K562 (cell line): Measurements from ENCODE around the gene BAD. TPM values are rescaled to one million over a fixed set of nuclear protein-coding genes. Genes with fewer than 3 reads are reported as not detected.
A peak's percentile ranks its signal among the peaks of the same experiment; 100 is the strongest.

Experiments
- ATAC-seq: fragments of 200-7000 bp; cut with Tn5 transposase; 3 replicates; pipeline ENCODE4 v1.9.1; 2020; ENCODE audit warnings: moderate library complexity
- BruUV-seq: library from RNA; stranded (reverse); fragments of 400-500 nt; replicated peaks from 2 replicates; lab custom pipeline; 2021; lab: Mats Ljungman, UMichigan
- CTCF ChIA-PET: fragments of 300-600 bp; formaldehyde crosslinking; extraction: SDS; loops from one replicate; lab custom pipeline; 2021; ENCODE audit warnings: low intra/inter-chr PET ratio; lab: Yijun Ruan, JAX
- POLR2A ChIA-PET: fragments of 300-600, 350-650 bp; sonication (Branson Sonifier 250); formaldehyde crosslinking; extraction: SDS; loops from one replicate; lab custom pipeline; 2021; ENCODE audit warnings: antibody characterized with exemption, inconsistent platforms; lab: Yijun Ruan, JAX
- DNase-seq, 4 experiments: peaks; one replicate each; pipeline versions ENCODE4 v3.0.0 to v3.0.0-alpha.2; 2011 to 2018; ENCODE audit warnings: low spot score in 3 of 4, mixed read lengths in 3 of 4; ENCODE audit errors: extremely low read depth in 1 of 4
- FAIRE-seq: peaks from 2 replicates; lab custom pipeline; 2011; peaks lifted over from hg19 to GRCh38; lab: Jason Lieb, UNC
- H2AFZ ChIP-seq: 2 replicates; pipeline ENCODE4 v1.6.0; 2011; ENCODE audit warnings: low read depth, low read length, control low read depth, inconsistent platforms
- H3K27ac ChIP-seq: fragments of 200-600 bp; 3 replicates; pipeline ENCODE4 v1.8.0; 2011; ENCODE audit warnings: low read depth, mild to moderate bottlenecking, control low read depth, inconsistent platforms, low read length, moderate library complexity, mixed read lengths; ENCODE audit errors: extremely low read depth
- H3K27me3 ChIP-seq, 2 experiments: fragments of 300-600 bp in 1 of 2; 2 replicates in 1 of 2; 3 replicates in 1 of 2; pipeline versions ENCODE4 v1.6.0 to v1.8.0; 2011; ENCODE audit warnings: inconsistent platforms in 2 of 2, low read length in 2 of 2, mild to moderate bottlenecking in 1 of 2, mixed read lengths in 1 of 2, moderate library complexity in 1 of 2; ENCODE audit not compliant: control insufficient read depth in 2 of 2, insufficient read depth in 2 of 2
- H3K36me3 ChIP-seq: fragments of 300-600 bp; 3 replicates; pipeline ENCODE4 v1.8.0; 2011; ENCODE audit warnings: mild to moderate bottlenecking, low read length, inconsistent platforms; ENCODE audit not compliant: control insufficient read depth, insufficient read depth
- H3K4me1 ChIP-seq, 2 experiments: fragments of 200-600 bp in 1 of 2; replicated peaks in 1 of 2; 2 replicates in 1 of 2; 3 replicates in 1 of 2; pipeline versions ENCODE4 v1.5.1 to v1.8.0; 2011; ENCODE audit warnings: inconsistent platforms in 2 of 2, low read length in 2 of 2, mild to moderate bottlenecking in 1 of 2, mixed read lengths in 1 of 2, moderate library complexity in 1 of 2; ENCODE audit not compliant: control insufficient read depth in 2 of 2, insufficient read depth in 2 of 2
- H3K4me2 ChIP-seq: 2 replicates; pipeline ENCODE4 v1.6.1; 2011; ENCODE audit warnings: low read length, control low read depth, inconsistent platforms, mixed read lengths; ENCODE audit not compliant: insufficient read depth
- H3K4me3 ChIP-seq: fragments of 200-600 bp; sonication (generic), shearing (Covaris generic); 2 replicates; pipeline ENCODE4 v1.5.1; 2016; ENCODE audit warnings: control low read depth, inconsistent platforms
- H3K79me2 ChIP-seq: fragments of 200-600 bp; 3 replicates; pipeline ENCODE4 v1.8.0; 2011; ENCODE audit warnings: low read length, inconsistent platforms; ENCODE audit not compliant: control insufficient read depth, insufficient read depth
- H3K9ac ChIP-seq, 2 experiments: 2 replicates each; pipeline versions ENCODE4 v1.6.0 to v1.6.1; 2011; ENCODE audit warnings: low read depth in 2 of 2, low read length in 2 of 2, control low read depth in 1 of 2, inconsistent platforms in 1 of 2, mild to moderate bottlenecking in 1 of 2, mixed read lengths in 1 of 2; ENCODE audit not compliant: insufficient read depth in 1 of 2
- H3K9me1 ChIP-seq: one replicate; pipeline ENCODE4 v1.6.0; 2011; ENCODE audit warnings: inconsistent platforms, mild to moderate bottlenecking, low read length, moderate library complexity; ENCODE audit not compliant: control insufficient read depth, insufficient read depth
- H3K9me3 ChIP-seq: replicated peaks from 2 replicates; pipeline ENCODE4 v1.5.1; 2011; ENCODE audit warnings: low read depth, low read length, inconsistent platforms; ENCODE audit not compliant: control insufficient read depth, insufficient read depth
- H4K20me1 ChIP-seq: replicated peaks from 2 replicates; pipeline ENCODE4 v1.6.1; 2011; ENCODE audit warnings: low read length, inconsistent platforms, mixed read lengths; ENCODE audit not compliant: control insufficient read depth, insufficient read depth
- DACH1 ChIP-seq: fragments of 450-650 bp; IDR thresholded peaks from 2 replicates; pipeline ENCODE4 v1.6.1; 2018; ENCODE audit not compliant: partially characterized antibody
- ETS1 ChIP-seq: conservative IDR thresholded peaks from 2 replicates; pipeline ENCODE4 v1.6.1; 2011; ENCODE audit warnings: low read depth, mild to moderate bottlenecking, low read length; ENCODE audit not compliant: control insufficient read depth
- GTF2A2 ChIP-seq: IDR thresholded peaks from 2 replicates; pipeline ENCODE4 v1.6.1; 2016; ENCODE audit warnings: mild to moderate bottlenecking, missing genetic modification characterization, missing compliant biosample characterization
- HMGXB4 ChIP-seq: sonication (generic); formaldehyde crosslinking; IDR thresholded peaks from 2 replicates; pipeline ENCODE4 v1.8.1; 2023; ENCODE audit warnings: mild to moderate bottlenecking, missing genetic modification reagents
- PCBP1 ChIP-seq: fragments of 200-400 bp; formaldehyde crosslinking; IDR thresholded peaks from 2 replicates; pipeline ENCODE4 v1.6.1; 2018; ENCODE audit warnings: mild to moderate bottlenecking, low read depth, low read length; ENCODE audit not compliant: poor library complexity, severe bottlenecking
- RBFOX2 ChIP-seq: fragments of 200-400 bp; formaldehyde crosslinking; IDR thresholded peaks from 2 replicates; pipeline ENCODE4 v1.6.1; 2017; ENCODE audit warnings: low read depth, mild to moderate bottlenecking, low read length, moderate library complexity
- RBM22 ChIP-seq: fragments of 200-400 bp; formaldehyde crosslinking; IDR thresholded peaks from 2 replicates; pipeline ENCODE4 v1.6.1; 2018; ENCODE audit warnings: low read length, low read depth; ENCODE audit not compliant: poor library complexity, severe bottlenecking
- SMARCE1 ChIP-seq: fragments of 450-650 bp; IDR thresholded peaks from 2 replicates; pipeline ENCODE4 v1.7.1; 2016; ENCODE audit warnings: mild to moderate bottlenecking
- WGBS: fragments of 100-300 bp; shearing (Covaris generic); methylation state at CpG from one replicate; pipeline ENCODE4 v1.1.6; 2016; ENCODE audit warnings: low coverage, mixed read lengths; ENCODE audit not compliant: insufficient coverage; ENCODE audit errors: missing lambda C conversion rate; 5-methylcytosine and 5-hydroxymethylcytosine counted together
- in situ Hi-C: fragments of 300-500 bp; cut with MboI; formaldehyde crosslinking; loops from 4 replicates; pipeline ENCODE4 v1.15.0; 2018; ENCODE audit warnings: inconsistent platforms, mixed read lengths
- intact Hi-C: fragments of 100-400 bp; cut with micrococcal nuclease; formaldehyde crosslinking; loops from 2 replicates; pipeline ENCODE4 v1.14.2; 2022
- polyA plus RNA-seq, 8 experiments: library from polyadenylated mRNA; depleted of rRNA in 4 of 8; stranded (reverse) in 5 of 8; unstranded in 3 of 8; fragments of >200 nt; fragmentation: Nextera tagmentation in 2 of 8; fragmentation: Illumina TruSeq in 1 of 8; extraction: Ambion mirVana in 2 of 8; extraction: Trizol in 1 of 8; gene quantifications; 2 replicates each; pipeline versions ENCODE4 v1.2.1 to v1.2.3, GENCODE V29; 2011 to 2014; ENCODE audit warnings: inconsistent platforms in 1 of 8, missing spikeins in 1 of 8
- total RNA-seq, 7 experiments: library from RNA; depleted of rRNA in 6 of 7; stranded (reverse); fragments of >200 nt in 6 of 7; fragmentation: Illumina TruSeq in 2 of 7; extraction: Trizol in 2 of 7; gene quantifications; 2 replicates each; pipeline versions ENCODE4 v1.2.1 to v1.2.3, GENCODE V29; 2011 to 2021; ENCODE audit warnings: low replicate concordance in 1 of 7

The BAD gene
- total and polyA plus RNA-seq, 9 of the 15 experiments (the other 6 are each of a cell fraction or from before 2014, with no cell fraction given) = 0.61 to 45.6 (median 11.8) TPM

GRCh38 chr11:64251753-64252002, 32.8 kb downstream of the BAD start:
- Histone ChIP-seq H3K27me3 (no peaks in the 10 kb centered on the region), H2AFZ (peak overlapping the region; percentile 51; the same call in 1 of the 2 replicates), H3K27ac (peak overlapping the region; percentile 80), H3K4me3 (peak overlapping the region; percentile 87), H3K79me2 (peaks cover 27% of the 10 kb centered on the region), H4K20me1 (peaks cover 7% of the 10 kb centered on the region), H3K9me3 (no peaks in the 10 kb centered on the region), H3K4me1 (peaks cover 30 to 90% of the 10 kb centered on the region in 2 experiments), H3K9me1 (no peaks in the 10 kb centered on the region), H3K9ac (peak overlapping the region; percentile 84 to 95), H3K4me2 (peak overlapping the region; percentile 85), H3K36me3 (peaks cover 37% of the 10 kb centered on the region; the same call in 2 of the 3 replicates)
- no TSS peak for BruUV-seq
- in situ Hi-C loops = no loop called here
- ATAC-seq (no peak), FAIRE-seq (no peak), DNase-seq (no peak)
- 2% methylated on average over 13 of the region's 18 CpGs for WGBS
- POLR2A ChIA-PET = interaction anchor here (0.7 to 1.8 kb wide), 5 partner anchors 8 to 46 kb away, joined by 3 to 8 read pairs (median 7); partner anchors contain the start of gene FERMT3
- TF ChIP-seq SMARCE1 = 0 out of 2 replicates have a peak, but pooled peaks have one; percentile 10
- peak; percentile 27 for TF ChIP-seq DACH1
- TF ChIP-seq HMGXB4 (CRISPR knock-in tag) = 0 out of 2 replicates have a peak, but pooled peaks have one; percentile 7
- no peak for TF ChIP-seq GTF2A2 (tag)
- no peak for TF ChIP-seq RBM22
- TF ChIP-seq ETS1 = 0 out of 2 replicates have a peak, but pooled peaks have one; percentile 8
- TF ChIP-seq PCBP1 = peak; percentile 26
- TF ChIP-seq RBFOX2 = peak; percentile 25; the same call in 1 of the 2 replicates
- intact Hi-C loops = no loop called here
- CTCF ChIA-PET = interaction anchor here (0.6 kb wide), 1 partner anchor 1346 kb away, joined by 3 read pairs; no protein-coding TSS in a partner anchor
